ENCODE data around the gene COMMD10.

Gene COMMD10

GRCh38 chr5:116133281-116133680, 48.5 kb downstream of the COMMD10 start:
- no peak for TF ChIP-seq CTCF (IDR thresholded peaks at IDR 0.05; ENCODE audit: control insufficient read depth, extremely low read depth, insufficient read depth)
- no peak for DNase-seq (ENCODE audit: low read depth)

GRCh38 chr5:116135344-116135743, 50.5 kb downstream of the COMMD10 start:
- TF ChIP-seq CTCF (IDR thresholded peaks at IDR 0.05; ENCODE audit: control insufficient read depth, extremely low read depth, insufficient read depth), result no peak
- no peak for DNase-seq (ENCODE audit: low read depth)
- no peak overlapping the region for H3K4me3 ChIP-seq (ENCODE audit: low read depth, low read length)

More at GRCh38 chr5:116133281-116133680, 48.5 kb downstream of the COMMD10 start:
- H3K4me3 ChIP-seq (ENCODE audit: low read depth, low read length), result no peak overlapping the region

- H3K4me3 ChIP-seq (ENCODE audit: low read depth, low read length), result no peak overlapping the region
- peak; percentile 62 for TF ChIP-seq CTCF (IDR thresholded peaks at IDR 0.05; ENCODE audit: control insufficient read depth, extremely low read depth, insufficient read depth)
- peak; percentile 69 for DNase-seq (ENCODE audit: low read depth)
These were observed 52.9 kb downstream of the COMMD10 start for GRCh38 chr5:116137544-116138378.

- DNase-seq (ENCODE audit: low read depth), result no peak
- TF ChIP-seq CTCF (IDR thresholded peaks at IDR 0.05; ENCODE audit: control insufficient read depth, extremely low read depth, insufficient read depth), result no peak
These were observed 57.7 kb downstream of the COMMD10 start for GRCh38 chr5:116142495-116142894.

GRCh38 chr5:116144103-116144502, 59.3 kb downstream of the COMMD10 start:
- DNase-seq (ENCODE audit: low read depth), result no peak
- no peak for TF ChIP-seq CTCF (IDR thresholded peaks at IDR 0.05; ENCODE audit: control insufficient read depth, extremely low read depth, insufficient read depth)
- no peak overlapping the region for H3K4me3 ChIP-seq (ENCODE audit: low read depth, low read length)

More at GRCh38 chr5:116142495-116142894, 57.7 kb downstream of the COMMD10 start:
- no peak overlapping the region for H3K4me3 ChIP-seq (ENCODE audit: low read depth, low read length)

GRCh38 chr5:116144991-116145390, 60.2 kb downstream of the COMMD10 start:
- no peak overlapping the region for H3K4me3 ChIP-seq (ENCODE audit: low read depth, low read length)
- TF ChIP-seq CTCF (IDR thresholded peaks at IDR 0.05; ENCODE audit: control insufficient read depth, extremely low read depth, insufficient read depth), result no peak
- no peak for DNase-seq (ENCODE audit: low read depth)

- no peak for DNase-seq (ENCODE audit: low read depth)
These were observed 60.6 kb downstream of the COMMD10 start for GRCh38 chr5:116145416-116145815.

More at GRCh38 chr5:116145416-116145815, 60.6 kb downstream of the COMMD10 start:
- no peak overlapping the region for H3K4me3 ChIP-seq (ENCODE audit: low read depth, low read length)
- no peak for TF ChIP-seq CTCF (IDR thresholded peaks at IDR 0.05; ENCODE audit: control insufficient read depth, extremely low read depth, insufficient read depth)
